ENCODE data around the gene FBXO9.
"Not testable (repeated sequence)": the region's sequence is repeated elsewhere in the genome, so short reads cannot be mapped to it uniquely, and the experiment has no call there.

Gene FBXO9

DNA sequence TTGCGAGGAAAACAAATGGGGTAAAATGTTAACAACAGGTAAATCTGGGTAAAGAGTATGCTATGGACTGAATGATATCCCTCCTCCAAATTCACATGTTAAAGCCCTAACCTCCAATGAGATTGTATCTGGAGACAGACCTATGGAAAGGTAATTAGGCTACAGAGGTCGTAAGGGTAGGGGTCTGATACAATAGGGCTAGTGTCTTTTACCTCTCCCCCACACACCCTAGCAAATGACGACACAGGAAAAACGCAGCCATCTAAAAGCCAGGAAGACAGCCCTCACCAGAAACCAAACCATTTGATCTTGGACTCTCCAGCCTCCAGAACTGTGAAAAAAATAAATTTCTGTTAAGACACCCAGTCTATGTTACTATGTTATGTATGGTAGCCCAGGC is 20.6 kb upstream of the FBXO9 start:
- no peak overlapping the region for H3K4me3 ChIP-seq (ENCODE audit: low read depth, low read length)
- no peak for DNase-seq (ENCODE audit: low read depth)
- TF ChIP-seq, protein P1, sequence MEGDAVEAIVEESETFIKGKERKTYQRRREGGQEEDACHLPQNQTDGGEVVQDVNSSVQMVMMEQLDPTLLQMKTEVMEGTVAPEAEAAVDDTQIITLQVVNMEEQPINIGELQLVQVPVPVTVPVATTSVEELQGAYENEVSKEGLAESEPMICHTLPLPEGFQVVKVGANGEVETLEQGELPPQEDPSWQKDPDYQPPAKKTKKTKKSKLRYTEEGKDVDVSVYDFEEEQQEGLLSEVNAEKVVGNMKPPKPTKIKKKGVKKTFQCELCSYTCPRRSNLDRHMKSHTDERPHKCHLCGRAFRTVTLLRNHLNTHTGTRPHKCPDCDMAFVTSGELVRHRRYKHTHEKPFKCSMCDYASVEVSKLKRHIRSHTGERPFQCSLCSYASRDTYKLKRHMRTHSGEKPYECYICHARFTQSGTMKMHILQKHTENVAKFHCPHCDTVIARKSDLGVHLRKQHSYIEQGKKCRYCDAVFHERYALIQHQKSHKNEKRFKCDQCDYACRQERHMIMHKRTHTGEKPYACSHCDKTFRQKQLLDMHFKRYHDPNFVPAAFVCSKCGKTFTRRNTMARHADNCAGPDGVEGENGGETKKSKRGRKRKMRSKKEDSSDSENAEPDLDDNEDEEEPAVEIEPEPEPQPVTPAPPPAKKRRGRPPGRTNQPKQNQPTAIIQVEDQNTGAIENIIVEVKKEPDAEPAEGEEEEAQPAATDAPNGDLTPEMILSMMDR (conservative IDR thresholded peaks at IDR 0.05; ENCODE audit: low read depth, low read length): no peak

DNA sequence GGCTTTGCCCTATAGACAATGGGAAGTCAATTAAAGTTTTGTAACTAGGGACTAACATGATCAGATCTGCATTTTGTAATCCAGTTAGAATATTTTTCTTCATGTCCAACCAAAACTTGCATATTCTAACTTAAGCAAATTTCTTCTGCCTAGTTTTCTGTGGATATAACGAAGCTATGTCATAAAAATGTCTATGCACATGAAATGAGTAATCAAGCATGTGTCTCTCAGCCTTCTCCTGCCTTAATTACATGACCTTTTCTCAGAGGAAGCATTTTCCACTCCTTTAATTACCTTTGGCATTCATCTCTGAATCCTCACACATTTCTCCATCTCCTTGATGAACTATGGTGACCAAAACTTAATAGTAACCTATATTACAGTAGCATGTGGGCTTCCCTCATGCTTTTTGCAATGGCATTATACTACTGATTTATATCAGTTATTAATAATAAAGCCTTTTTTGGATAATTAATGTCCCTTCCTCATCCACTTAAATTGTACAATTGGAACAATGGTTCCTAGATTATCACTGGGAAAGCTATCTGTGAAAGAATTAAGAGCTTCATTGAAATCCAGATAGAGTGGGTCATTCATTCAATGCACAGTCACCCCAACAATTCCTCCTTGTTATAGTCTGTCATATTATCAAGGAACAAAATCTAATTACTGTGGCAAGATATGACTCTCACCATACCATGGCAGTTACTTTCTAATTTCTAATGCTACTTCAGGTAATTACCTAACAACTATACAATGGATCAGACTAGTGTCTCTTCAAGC is 19.1 kb upstream of the FBXO9 start:
- TF ChIP-seq, protein P1 (conservative IDR thresholded peaks at IDR 0.05; ENCODE audit: low read depth, low read length): no peak
- no peak overlapping the region for H3K4me3 ChIP-seq (ENCODE audit: low read depth, low read length)
- no peak for DNase-seq (ENCODE audit: low read depth)

DNA sequence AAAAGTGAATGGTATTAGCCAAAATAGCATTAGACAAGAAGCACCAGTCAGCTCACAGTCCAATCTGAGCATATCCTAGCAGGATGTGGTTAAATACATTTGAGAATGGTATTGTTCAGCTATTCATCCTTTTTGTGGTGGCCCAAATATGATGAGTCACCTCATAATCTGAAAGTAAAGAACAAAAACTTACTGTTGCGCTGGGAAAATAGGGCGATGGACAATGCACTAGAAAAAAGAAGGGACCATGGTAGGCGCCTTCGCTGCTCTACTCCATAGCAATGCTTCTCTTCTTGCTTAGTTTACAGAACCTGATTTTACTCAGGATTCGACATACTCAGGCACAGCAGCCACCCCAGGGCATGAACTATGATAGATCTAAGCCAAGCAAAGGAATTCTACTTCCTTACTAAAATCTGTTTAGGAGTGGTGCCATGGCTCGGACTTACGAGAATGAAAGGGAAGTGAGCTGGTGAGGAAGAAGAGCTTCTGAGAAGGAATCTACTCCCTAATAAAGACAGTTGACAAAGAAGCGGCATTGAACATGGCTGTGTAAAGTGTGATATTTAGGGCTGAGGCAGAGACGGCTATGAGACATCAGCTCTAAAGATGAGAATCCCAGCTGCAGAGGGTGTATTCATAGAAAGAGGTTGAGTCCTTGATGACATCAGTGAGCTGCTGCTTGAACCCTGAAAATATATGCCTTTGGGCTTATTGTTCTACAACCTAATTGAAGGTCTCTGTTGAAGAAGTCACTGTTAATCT is 16.6 kb upstream of the FBXO9 start:
- H3K4me3 ChIP-seq (ENCODE audit: low read depth, low read length): peak overlapping the region; percentile 13
- TF ChIP-seq, protein P1 (conservative IDR thresholded peaks at IDR 0.05; ENCODE audit: low read depth, low read length): no peak
- DNase-seq (ENCODE audit: low read depth): peak; percentile 90

- TF ChIP-seq, protein P1 (conservative IDR thresholded peaks at IDR 0.05; ENCODE audit: low read depth, low read length): no peak
- H3K4me3 ChIP-seq (ENCODE audit: low read depth, low read length): no peak overlapping the region
- no peak for DNase-seq (ENCODE audit: low read depth)
Observed at GRCh38 chr6:53049415-53049814, 15.8 kb upstream of the FBXO9 start.

DNA sequence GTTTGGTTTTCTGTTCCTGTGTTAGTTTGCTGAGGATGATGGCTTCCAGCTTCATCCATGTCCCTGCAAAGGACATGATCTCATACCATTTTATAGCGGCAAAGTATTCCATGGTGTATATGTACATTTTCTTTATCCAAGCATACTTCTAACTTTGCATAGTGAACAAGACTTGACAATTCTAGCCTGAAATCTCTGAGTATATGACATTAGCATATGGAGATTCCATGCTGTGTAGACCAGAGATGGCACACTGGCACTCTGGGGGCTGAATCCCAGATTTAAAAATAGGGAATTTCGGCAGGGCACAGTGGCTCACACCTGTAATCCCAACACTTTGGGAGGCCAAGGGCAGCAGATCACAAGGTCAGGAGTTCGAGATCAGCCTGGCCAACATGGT is 13.1 kb upstream of the FBXO9 start:
- DNase-seq (ENCODE audit: low read depth); H3K4me3 ChIP-seq (ENCODE audit: low read depth, low read length): not testable (repeated sequence)

GRCh38 chr6:53054532-53054931 is 10.7 kb upstream of the FBXO9 start:
- no peak overlapping the region for H3K4me3 ChIP-seq (ENCODE audit: low read depth, low read length)
- DNase-seq (ENCODE audit: low read depth): no peak
- TF ChIP-seq, protein P1 (conservative IDR thresholded peaks at IDR 0.05; ENCODE audit: low read depth, low read length): no peak

DNA sequence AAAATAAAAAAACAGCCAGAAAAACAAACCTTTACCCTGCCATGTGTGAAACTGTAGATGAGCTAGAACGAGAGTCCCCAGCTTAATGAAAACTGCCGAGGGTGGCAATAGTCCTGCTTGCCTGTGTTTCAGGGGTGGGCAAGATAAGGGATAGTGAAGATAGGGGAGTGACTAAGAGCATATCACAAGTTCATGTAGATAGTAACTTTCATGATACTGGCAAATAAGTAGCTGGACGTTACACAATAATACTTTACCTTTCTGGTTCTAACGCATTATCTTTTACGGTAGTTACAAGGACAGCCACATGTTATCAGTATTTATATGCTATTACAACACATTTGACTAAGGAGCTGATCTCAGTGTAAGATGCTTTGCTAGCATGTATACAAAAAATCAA is 9.3 kb upstream of the FBXO9 start:
- no peak overlapping the region for H3K4me3 ChIP-seq (ENCODE audit: low read depth, low read length)
- TF ChIP-seq, protein P1 (conservative IDR thresholded peaks at IDR 0.05; ENCODE audit: low read depth, low read length): no peak
- no peak for DNase-seq (ENCODE audit: low read depth)

Data from choroid plexus epithelial cell (primary cell).